Smooth muscle cell (in vitro differentiated cells): Measurements from ENCODE around the gene PTPRN2. TPM values are rescaled to one million over a fixed set of nuclear protein-coding genes. Genes with fewer than 3 reads are reported as not detected.

ENCODE experiments used
- DNase-seq: peaks from one replicate; lab custom pipeline; 2025; ENCODE audit not compliant: unreplicated experiment; lab: John Stamatoyannopoulos, UW
- H2AFZ ChIP-seq: fragments of 200-600 bp; sonication (generic); 2 replicates; pipeline ENCODE4 v1.6.0; 2016; ENCODE audit warnings: antibody characterized with exemption, low read depth, mild to moderate bottlenecking
- H3F3A ChIP-seq: fragments of 200-600 bp; sonication (generic); 2 replicates; pipeline ENCODE4 v1.6.0; 2017; ENCODE audit warnings: antibody characterized with exemption, low read depth
- H3K27ac ChIP-seq: fragments of 200-600 bp; sonication (generic); 2 replicates; pipeline ENCODE4 v1.5.1; 2016; ENCODE audit warnings: low read depth, mild to moderate bottlenecking
- H3K27me3 ChIP-seq: fragments of 200-600 bp; sonication (generic); 2 replicates; pipeline ENCODE4 v1.6.1; 2016; ENCODE audit warnings: low read depth, mild to moderate bottlenecking
- H3K36me3 ChIP-seq: fragments of 200-600 bp; sonication (generic); 2 replicates; pipeline ENCODE4 v1.5.1; 2016; ENCODE audit warnings: low read depth
- H3K4me1 ChIP-seq: fragments of 200-600 bp; sonication (generic); 2 replicates; pipeline ENCODE4 v1.5.1; 2016; ENCODE audit warnings: low read depth
- H3K4me2 ChIP-seq: fragments of 200-600 bp; sonication (generic); 2 replicates; pipeline ENCODE4 v1.6.0; 2016; ENCODE audit warnings: mild to moderate bottlenecking
- H3K4me3 ChIP-seq: fragments of 200-600 bp; sonication (generic); 2 replicates; pipeline ENCODE4 v1.5.1; 2016; ENCODE audit warnings: mild to moderate bottlenecking
- H3K79me2 ChIP-seq: fragments of 200-600 bp; sonication (generic); 2 replicates; pipeline ENCODE4 v1.6.0; 2016; ENCODE audit warnings: low read depth, mild to moderate bottlenecking
- H3K9ac ChIP-seq: fragments of 200-600 bp; sonication (generic); 2 replicates; pipeline ENCODE4 v1.6.0; 2016; ENCODE audit warnings: low read depth
- H3K9me3 ChIP-seq: fragments of 200-600 bp; sonication (generic); replicated peaks from 2 replicates; pipeline ENCODE4 v1.5.1; 2016; ENCODE audit warnings: low read depth
- H4K20me1 ChIP-seq: fragments of 200-600 bp; sonication (generic); 2 replicates; pipeline ENCODE4 v1.6.0; 2016; ENCODE audit warnings: low read depth
- CTCF ChIP-seq: fragments of 200-600 bp; sonication (generic); IDR thresholded peaks from 2 replicates; pipeline ENCODE4 v1.5.1; 2017; ENCODE audit warnings: borderline replicate concordance, mild to moderate bottlenecking, antibody characterized with exemption; ENCODE audit not compliant: insufficient read depth, poor library complexity, severe bottlenecking
- WGBS: methylation state at CpG from one replicate; pipeline ENCODE4 v1.1.7; 2016; ENCODE audit warnings: low lambda C conversion rate; 5-methylcytosine and 5-hydroxymethylcytosine counted together
- polyA plus RNA-seq: library from polyadenylated mRNA; unstranded; fragments of >200 nt; fragmentation: Nextera tagmentation; extraction: Ambion mirVana; gene quantifications from 2 replicates; pipeline ENCODE4 v1.2.1, GENCODE V29; 2016
- total RNA-seq: library from RNA; depleted of rRNA; stranded (reverse); fragments of >200 nt; gene quantifications from 2 replicates; pipeline ENCODE4 v1.2.3, GENCODE V29; 2014

The PTPRN2 gene
- total and polyA plus RNA-seq, 2 experiments from 2014 or later, result 0.09 to 0.87 TPM

GRCh38 chr7:157789094-157789493 lies 798.5 kb downstream of the PTPRN2 start:
- no peak overlapping the region for H3K4me3 ChIP-seq
- DNase-seq, result no peak
- 95% methylated on average over 12 of the region's 12 CpGs for WGBS

GRCh38 chr7:157788573-157788972 lies 799.0 kb downstream of the PTPRN2 start:
- TF ChIP-seq CTCF, result no peak
- Histone ChIP-seq H3K27ac (no peak overlapping the region), H3K27me3 (no peaks in the 10 kb centered on the region), H4K20me1 (no peaks in the 10 kb centered on the region), H3K36me3 (no peaks in the 10 kb centered on the region), H3K79me2 (no peaks in the 10 kb centered on the region), H3K9ac (no peak overlapping the region), H3K4me2 (no peak overlapping the region), H3F3A (no peaks in the 10 kb centered on the region), H3K9me3 (no peaks in the 10 kb centered on the region), H2AFZ (no peak overlapping the region), H3K4me3 (no peak overlapping the region), H3K4me1 (peaks cover 5% of the 10 kb centered on the region)
- 92% methylated on average over 12 of the region's 12 CpGs for WGBS
- no peak for DNase-seq

More at GRCh38 chr7:157789094-157789493, 798.5 kb downstream of the PTPRN2 start:
- Histone ChIP-seq H3K27me3 (no peaks in the 10 kb centered on the region), H3K27ac (no peak overlapping the region), H3K4me2 (no peak overlapping the region), H3K36me3 (no peaks in the 10 kb centered on the region), H2AFZ (no peak overlapping the region), H3F3A (no peaks in the 10 kb centered on the region), H3K9me3 (no peaks in the 10 kb centered on the region), H3K4me1 (peaks cover 1% of the 10 kb centered on the region), H4K20me1 (no peaks in the 10 kb centered on the region), H3K79me2 (no peaks in the 10 kb centered on the region), H3K9ac (no peak overlapping the region)
- no peak for TF ChIP-seq CTCF

DNA sequence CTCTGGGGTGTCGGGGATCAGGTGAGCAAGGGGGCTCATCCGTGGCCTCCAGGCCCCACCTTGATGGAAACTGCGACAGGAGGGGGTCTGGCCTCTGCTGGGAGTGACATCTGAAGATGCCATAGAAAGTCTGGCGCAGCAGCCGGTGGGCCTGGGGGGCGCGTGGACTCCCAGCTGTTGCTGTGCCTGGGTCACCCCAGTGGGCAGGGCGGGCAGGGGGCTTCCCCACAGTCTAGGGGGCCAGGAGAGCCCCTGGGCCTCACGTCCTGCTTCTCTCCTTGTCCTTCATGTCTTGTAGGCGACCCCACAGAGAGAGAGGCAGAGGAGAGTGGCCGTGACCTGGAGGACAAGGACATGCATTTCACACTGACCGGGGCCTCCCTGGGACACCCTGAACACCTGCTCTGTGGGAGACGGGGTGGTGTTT lies 800.3 kb downstream of the PTPRN2 start:
- no peaks in the 10 kb centered on the region for H3K36me3 ChIP-seq
- H2AFZ ChIP-seq, result no peak overlapping the region
- TF ChIP-seq CTCF, result no peak
- H3K4me2 ChIP-seq, result no peak overlapping the region
- no peak overlapping the region for H3K4me3 ChIP-seq
- no peak overlapping the region for H3K9ac ChIP-seq
- no peaks in the 10 kb centered on the region for H3K9me3 ChIP-seq
- no peaks in the 10 kb centered on the region for H3F3A ChIP-seq
- WGBS, result 92% methylated on average over 13 of the region's 13 CpGs
- peaks cover 5% of the 10 kb centered on the region for H3K4me1 ChIP-seq
- H4K20me1 ChIP-seq, result no peaks in the 10 kb centered on the region
- no peaks in the 10 kb centered on the region for H3K79me2 ChIP-seq
- H3K27me3 ChIP-seq, result no peaks in the 10 kb centered on the region
- DNase-seq, result no peak
- H3K27ac ChIP-seq, result no peak overlapping the region

- Histone ChIP-seq H3F3A (no peaks in the 10 kb centered on the region), H3K9me3 (no peaks in the 10 kb centered on the region), H4K20me1 (no peaks in the 10 kb centered on the region), H3K27me3 (no peaks in the 10 kb centered on the region), H3K4me2 (no peak overlapping the region), H3K27ac (no peak overlapping the region), H3K9ac (no peak overlapping the region), H3K4me3 (no peak overlapping the region), H3K36me3 (no peaks in the 10 kb centered on the region), H2AFZ (no peak overlapping the region), H3K79me2 (no peaks in the 10 kb centered on the region), H3K4me1 (peaks cover 5% of the 10 kb centered on the region)
- TF ChIP-seq CTCF, result no peak
- WGBS, result 91% methylated on average over 18 of the region's 47 CpGs
- no peak for DNase-seq
Measured at GRCh38 chr7:157786375-157787274, 801.0 kb downstream of the PTPRN2 start.
